ENCODE measurements around the gene HAGHL. TPM values are rescaled to one million over a fixed set of nuclear protein-coding genes. Genes with fewer than 3 reads are reported as not detected.
"Not testable (repeated sequence)": the region's sequence is repeated elsewhere in the genome, so short reads cannot be mapped to it uniquely, and the experiment has no call there.

The HAGHL gene
- total RNA-seq, 2 experiments from 2014 or later, result 8.4 to 11.2 TPM

- DNase-seq; H3K4me3 Mint-ChIP-seq; ATAC-seq; H3K36me3 Mint-ChIP-seq (ENCODE audit: low read depth); H3K27me3 Mint-ChIP-seq (ENCODE audit: low read depth); H3K9me3 Mint-ChIP-seq (ENCODE audit: insufficient read depth); POLR2A ChIA-PET; H3K27ac Mint-ChIP-seq: not testable (repeated sequence)
- CTCF ChIA-PET, result interaction anchor here (1.0 to 3.2 kb wide), 5 partner anchors 8 to 43 kb away, joined by 3 to 15 read pairs (median 3); no protein-coding TSS in a partner anchor
- peaks cover 19% of the 10 kb centered on the region for H3K4me1 Mint-ChIP-seq (ENCODE audit: low read depth)
Observed at GRCh38 chr16:742894-743293, 16.0 kb downstream of the HAGHL start.

DNA sequence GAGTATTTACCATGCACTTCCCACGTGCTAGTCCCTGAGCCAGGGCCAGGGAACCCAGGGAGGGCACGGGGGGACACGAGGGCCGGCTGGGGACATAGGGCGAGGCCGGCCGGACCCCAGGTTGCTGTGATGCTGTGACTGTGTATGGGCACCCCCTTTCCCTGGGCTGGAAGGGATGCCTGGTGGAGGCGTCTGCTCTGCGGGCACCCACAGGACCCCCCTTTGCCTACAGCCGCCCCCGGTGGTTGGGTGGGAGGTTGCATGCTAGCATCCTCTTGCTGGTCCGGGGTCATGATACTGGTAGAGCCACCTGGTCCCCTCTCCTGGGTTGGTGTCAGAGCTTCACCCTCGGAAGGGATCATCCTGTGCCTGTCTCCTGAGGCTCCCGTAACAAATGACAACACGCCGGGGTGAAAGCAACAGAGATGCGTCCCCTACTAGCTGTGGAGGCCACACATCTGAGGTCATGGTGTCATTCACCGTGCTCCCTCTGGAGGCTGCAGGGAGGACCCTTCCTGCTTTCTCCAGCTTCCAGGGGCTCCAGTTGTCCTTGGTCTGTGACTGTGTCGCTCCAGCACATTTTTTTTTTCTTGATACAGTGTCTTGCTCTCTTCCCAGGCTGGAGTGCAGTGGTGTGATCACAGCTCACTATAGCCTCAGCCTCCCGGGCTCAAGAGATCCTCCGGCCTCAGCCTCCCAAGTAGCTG is 17.0 kb downstream of the HAGHL start:
- DNase-seq, result no peak
- ChIA-PET POLR2A (no interaction called here), CTCF (interaction anchor here (0.6 to 1.8 kb wide), 4 partner anchors 13 to 28 kb away, joined by 3 to 5 read pairs (median 3); no protein-coding TSS in a partner anchor)
- Mint-ChIP-seq H3K9me3 (ENCODE audit: insufficient read depth) (no peaks in the 10 kb centered on the region), H3K27me3 (ENCODE audit: low read depth) (no peaks in the 10 kb centered on the region), H3K36me3 (ENCODE audit: low read depth) (peaks cover 4% of the 10 kb centered on the region), H3K4me1 (ENCODE audit: low read depth) (peaks cover 14% of the 10 kb centered on the region), H3K27ac (no peak overlapping the region), H3K4me3 (no peak overlapping the region)
- no peak for ATAC-seq

DNA sequence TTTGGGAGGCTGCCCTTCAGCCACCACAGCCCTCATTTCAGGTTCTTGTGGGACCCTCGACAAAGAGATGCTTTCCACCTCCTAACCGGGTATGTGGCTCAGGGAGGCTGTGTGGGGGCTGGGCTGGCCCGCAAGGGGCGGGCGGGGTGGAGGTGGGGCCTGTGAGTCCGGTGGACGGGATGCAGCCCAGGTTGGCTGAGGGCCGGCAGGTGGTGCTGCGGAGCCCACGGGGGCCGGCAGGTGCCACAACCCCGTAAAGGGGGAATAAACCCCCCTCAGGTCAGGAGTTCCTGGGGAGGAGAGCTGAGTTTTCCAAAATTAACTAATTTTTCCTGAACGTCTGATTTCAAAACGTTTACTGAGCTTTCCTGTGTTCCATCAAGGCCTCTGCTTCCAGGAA is 18.8 kb downstream of the HAGHL start:
- no peak for ATAC-seq

GRCh38 chr16:746637-747036 is 19.7 kb downstream of the HAGHL start:
- Mint-ChIP-seq H3K27me3 (ENCODE audit: low read depth) (no peaks in the 10 kb centered on the region), H3K9me3 (ENCODE audit: insufficient read depth) (no peaks in the 10 kb centered on the region), H3K4me3 (no peak overlapping the region), H3K4me1 (ENCODE audit: low read depth) (peaks cover 3% of the 10 kb centered on the region), H3K27ac (no peak overlapping the region), H3K36me3 (ENCODE audit: low read depth) (no peaks in the 10 kb centered on the region)
- ChIA-PET POLR2A (no interaction called here), CTCF (no interaction called here)
- no peak for DNase-seq
- no peak for ATAC-seq

More for the DNA sequence above, 18.8 kb downstream of the HAGHL start:
- no peaks in the 10 kb centered on the region for H3K36me3 Mint-ChIP-seq (ENCODE audit: low read depth)
- no peaks in the 10 kb centered on the region for H3K9me3 Mint-ChIP-seq (ENCODE audit: insufficient read depth)
- POLR2A ChIA-PET, result no interaction called here
- no peak overlapping the region for H3K27ac Mint-ChIP-seq
- CTCF ChIA-PET, result interaction anchor here (1.3 to 1.8 kb wide), 2 partner anchors 30 to 39 kb away, joined by 3 to 6 read pairs; partner anchors contain the start of gene METRN
- no peak overlapping the region for H3K4me3 Mint-ChIP-seq
- H3K4me1 Mint-ChIP-seq (ENCODE audit: low read depth), result peaks cover 3% of the 10 kb centered on the region
- H3K27me3 Mint-ChIP-seq (ENCODE audit: low read depth), result no peaks in the 10 kb centered on the region
- DNase-seq, result no peak

DNA sequence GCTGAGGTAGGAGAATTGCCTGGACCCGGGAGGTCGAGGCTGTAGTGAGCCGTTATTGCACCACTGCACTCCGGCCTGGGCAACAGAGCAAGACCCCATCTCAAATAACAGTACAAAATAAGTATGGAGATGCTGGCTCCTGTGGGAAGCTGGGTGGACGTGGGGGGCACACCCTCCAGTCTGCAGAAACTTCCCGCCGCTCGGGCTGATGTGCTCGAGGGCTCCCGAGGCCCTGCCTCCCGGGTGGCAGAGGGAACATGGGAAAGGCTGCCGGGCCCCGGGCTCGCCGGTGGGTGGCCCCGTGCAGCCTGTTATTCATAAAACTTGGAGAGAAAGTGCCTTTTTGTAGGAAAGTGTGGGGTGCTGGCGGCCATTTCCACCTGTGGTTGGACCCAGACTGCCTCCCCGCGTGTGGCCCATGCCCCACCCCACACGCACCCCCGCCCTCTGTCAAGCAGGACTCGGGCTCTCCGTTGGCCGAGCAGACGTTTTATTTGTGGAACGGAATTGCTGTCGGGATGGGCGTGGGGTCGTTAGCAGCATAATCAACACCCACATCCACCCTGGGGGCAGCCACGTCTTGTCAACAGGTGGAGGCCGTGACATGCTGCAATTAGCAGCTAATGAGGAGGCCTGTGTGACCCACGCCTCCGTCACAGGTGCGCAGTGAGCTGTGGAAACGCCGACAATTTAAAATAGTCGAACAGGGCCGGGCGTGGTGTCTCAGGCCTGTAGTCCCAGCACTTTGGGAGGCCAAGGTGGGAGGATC is 21.3 kb downstream of the HAGHL start:
- ChIA-PET POLR2A (no interaction called here), CTCF (interaction anchor here (1.5 kb wide), 1 partner anchor 33 kb away, joined by 3 read pairs; the partner anchor contains the start of gene METRN)
- H3K27me3 Mint-ChIP-seq (ENCODE audit: low read depth), result peaks cover 2% of the 10 kb centered on the region
- DNase-seq (no peak), ATAC-seq (no peak)
- H3K4me1 Mint-ChIP-seq (ENCODE audit: low read depth), result no peaks in the 10 kb centered on the region
- H3K9me3 Mint-ChIP-seq (ENCODE audit: insufficient read depth), result no peaks in the 10 kb centered on the region
- H3K4me3 Mint-ChIP-seq, result no peak overlapping the region
- H3K36me3 Mint-ChIP-seq (ENCODE audit: low read depth), result no peaks in the 10 kb centered on the region
- H3K27ac Mint-ChIP-seq, result no peak overlapping the region

DNA sequence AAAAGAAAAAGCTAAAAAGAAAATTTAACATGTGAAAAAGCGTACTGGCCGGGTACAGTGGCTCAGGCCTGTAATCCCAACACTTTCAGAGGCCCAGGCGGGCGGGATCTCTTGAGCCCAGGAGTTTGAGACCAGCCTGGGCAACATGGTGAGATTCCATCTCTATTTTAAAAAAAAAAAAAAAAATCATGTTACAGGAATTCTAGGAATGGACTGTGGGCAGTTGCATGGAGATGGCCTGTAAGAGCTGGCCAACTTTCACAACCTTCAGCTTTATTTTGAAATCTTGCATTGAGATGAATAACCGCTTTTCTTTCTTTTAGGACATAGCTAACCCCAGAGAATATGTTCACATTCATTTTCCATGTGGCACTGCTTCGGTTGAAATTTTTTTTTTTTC is 22.1 kb downstream of the HAGHL start:
- Mint-ChIP-seq H3K4me1 (ENCODE audit: low read depth) (no peaks in the 10 kb centered on the region), H3K36me3 (ENCODE audit: low read depth) (no peaks in the 10 kb centered on the region), H3K27me3 (ENCODE audit: low read depth) (peaks cover 2% of the 10 kb centered on the region), H3K9me3 (ENCODE audit: insufficient read depth) (no peaks in the 10 kb centered on the region), H3K4me3 (no peak overlapping the region), H3K27ac (no peak overlapping the region)
- DNase-seq (no peak), ATAC-seq (no peak)
- POLR2A ChIA-PET, result interaction anchor here (0.6 kb wide), 1 partner anchor 33 kb away, joined by 3 read pairs; no protein-coding TSS in a partner anchor
- CTCF ChIA-PET, result interaction anchor here (1.5 kb wide), 1 partner anchor 34 kb away, joined by 3 read pairs; the partner anchor contains the start of gene METRN

- POLR2A ChIA-PET, result no interaction called here
- Mint-ChIP-seq H3K36me3 (ENCODE audit: low read depth) (no peaks in the 10 kb centered on the region), H3K27me3 (ENCODE audit: low read depth) (peaks cover 2% of the 10 kb centered on the region), H3K4me1 (ENCODE audit: low read depth) (peaks cover 2% of the 10 kb centered on the region), H3K4me3 (no peak overlapping the region), H3K27ac (no peak overlapping the region), H3K9me3 (ENCODE audit: insufficient read depth) (no peaks in the 10 kb centered on the region)
- no peak for ATAC-seq
- DNase-seq, result no peak
- CTCF ChIA-PET, result interaction anchor here (3.0 kb wide), 1 partner anchor 9 kb away, joined by 15 read pairs; the partner anchor contains the start of gene CIAO3
Observed at GRCh38 chr16:750485-750884, 23.6 kb downstream of the HAGHL start.

- DNase-seq, result no peak
- Mint-ChIP-seq H3K36me3 (ENCODE audit: low read depth) (no peaks in the 10 kb centered on the region), H3K27me3 (ENCODE audit: low read depth) (peaks cover 2% of the 10 kb centered on the region), H3K27ac (no peak overlapping the region), H3K4me3 (no peak overlapping the region), H3K4me1 (ENCODE audit: low read depth) (peaks cover 2% of the 10 kb centered on the region), H3K9me3 (ENCODE audit: insufficient read depth) (no peaks in the 10 kb centered on the region)
- CTCF ChIA-PET, result interaction anchor here (3.0 kb wide), 1 partner anchor 10 kb away, joined by 15 read pairs; the partner anchor contains the start of gene CIAO3
- ATAC-seq, result no peak
- POLR2A ChIA-PET, result no interaction called here
Observed at GRCh38 chr16:751152-752006, 24.5 kb downstream of the HAGHL start.

DNA sequence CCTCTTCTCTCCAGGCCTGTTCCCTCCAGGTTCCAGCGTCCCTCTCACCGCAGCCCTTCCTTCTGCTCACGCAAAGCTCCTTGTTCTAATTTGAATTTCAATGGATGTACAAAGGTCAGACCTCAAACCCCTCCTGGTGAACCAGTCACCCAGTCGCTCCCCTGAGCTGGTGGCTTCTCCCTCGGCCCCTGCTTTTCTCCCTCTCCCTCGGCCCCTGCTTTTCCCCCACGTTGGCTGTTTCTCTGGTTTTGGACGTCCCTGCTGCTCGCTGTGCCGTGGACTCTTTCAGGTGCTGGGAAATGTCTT is 25.1 kb downstream of the HAGHL start:
- no peak for ATAC-seq
- H3K4me1 Mint-ChIP-seq (ENCODE audit: low read depth), result peaks cover 2% of the 10 kb centered on the region
- POLR2A ChIA-PET, result no interaction called here
- H3K9me3 Mint-ChIP-seq (ENCODE audit: insufficient read depth), result no peaks in the 10 kb centered on the region
- no peaks in the 10 kb centered on the region for H3K36me3 Mint-ChIP-seq (ENCODE audit: low read depth)
- DNase-seq, result no peak
- H3K27ac Mint-ChIP-seq, result no peak overlapping the region
- CTCF ChIA-PET, result interaction anchor here (3.0 kb wide), 1 partner anchor 11 kb away, joined by 15 read pairs; the partner anchor contains the start of gene CIAO3
- peaks cover 2% of the 10 kb centered on the region for H3K27me3 Mint-ChIP-seq (ENCODE audit: low read depth)
- no peak overlapping the region for H3K4me3 Mint-ChIP-seq

- H3K4me1 Mint-ChIP-seq (ENCODE audit: low read depth); POLR2A ChIA-PET; ATAC-seq; H3K27me3 Mint-ChIP-seq (ENCODE audit: low read depth); H3K9me3 Mint-ChIP-seq (ENCODE audit: insufficient read depth); H3K27ac Mint-ChIP-seq; H3K4me3 Mint-ChIP-seq; H3K36me3 Mint-ChIP-seq (ENCODE audit: low read depth); CTCF ChIA-PET; DNase-seq: not testable (repeated sequence)
Observed at GRCh38 chr16:754121-754607, 27.3 kb downstream of the HAGHL start.

DNA sequence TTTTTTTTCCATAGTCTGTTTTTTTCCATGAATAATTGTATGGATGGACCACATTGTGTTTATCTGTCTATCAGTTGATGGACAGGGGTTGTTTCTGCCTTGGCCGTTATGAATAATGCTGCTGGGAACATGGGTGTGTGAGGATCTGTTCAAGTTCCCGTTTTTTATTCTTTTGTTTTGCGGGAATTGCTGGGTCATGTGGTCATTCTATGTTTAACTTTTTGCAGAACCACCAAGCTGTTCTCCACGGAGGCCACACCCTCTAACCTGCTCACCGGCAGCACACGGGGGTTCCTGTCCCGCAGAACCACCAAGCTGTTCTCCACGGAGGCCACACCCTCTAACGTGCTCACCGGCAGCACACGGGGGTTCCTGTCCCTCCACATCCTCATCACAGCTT is 27.8 kb downstream of the HAGHL start:
- no peak overlapping the region for H3K27ac Mint-ChIP-seq
- no peak for DNase-seq
- POLR2A ChIA-PET, result no interaction called here
- no peak overlapping the region for H3K4me3 Mint-ChIP-seq
- H3K9me3 Mint-ChIP-seq (ENCODE audit: insufficient read depth), result no peaks in the 10 kb centered on the region
- no peak for ATAC-seq
- H3K27me3 Mint-ChIP-seq (ENCODE audit: low read depth), result peaks cover 6% of the 10 kb centered on the region
- no peaks in the 10 kb centered on the region for H3K36me3 Mint-ChIP-seq (ENCODE audit: low read depth)
- peaks cover 7% of the 10 kb centered on the region for H3K4me1 Mint-ChIP-seq (ENCODE audit: low read depth)
- CTCF ChIA-PET, result no interaction called here

All from activated CD8-positive, alpha-beta T cell treated with anti-CD3 and anti-CD28 coated beads, Interleukin-2, amount 10 ng/mL, durations not matched to agents 7 days and 5 days (primary cell).